ENCODE measurements around the gene SLC25A11.

SLC25A11 gene

GRCh38 chr17:4948166-4948930 is 8.5 kb upstream of the SLC25A11 start, which contains the start of gene PFN1:
Gene PFN1 (minus strand): TSS chr17:4948530. CDS start chr17:4948394, 136 bp downstream.
- peak within 1 kb of the TSS; percentile 86 for H3K9ac ChIP-seq (ENCODE audit: low read length)
- H3K27ac ChIP-seq (ENCODE audit: low read depth, low read length): peak within 1 kb of the TSS; percentile 100
- peak within 1 kb of the TSS; percentile 72 to 95 for H3K4me3 ChIP-seq (ENCODE audit: low read depth in 1 of 2, low read length in 2 of 2)
- no peaks in the 10 kb centered on the region for H3K27me3 ChIP-seq (ENCODE audit: control insufficient read depth in 1 of 2, insufficient read depth in 2 of 2, low read length in 2 of 2)
- H3K9me3 ChIP-seq (ENCODE audit: low read length): no peaks in the 10 kb centered on the region
- H3K4me1 ChIP-seq (ENCODE audit: insufficient read depth, low read length): peaks cover 48% of the 10 kb centered on the region
- H3K36me3 ChIP-seq (ENCODE audit: insufficient read depth, low read length): peaks cover 35% of the 10 kb centered on the region

- Histone ChIP-seq H3K36me3 (ENCODE audit: insufficient read depth, low read length) (peaks cover 42% of the 10 kb centered on the region), H3K27ac (ENCODE audit: low read depth, low read length) (peak overlapping the region; percentile 100), H3K4me3 (ENCODE audit: low read depth in 1 of 2, low read length in 2 of 2) (peak overlapping the region; percentile 72 to 95), H3K4me1 (ENCODE audit: insufficient read depth, low read length) (peaks cover 52% of the 10 kb centered on the region), H3K9ac (ENCODE audit: low read length) (peak overlapping the region; percentile 86), H3K27me3 (ENCODE audit: control insufficient read depth in 1 of 2, insufficient read depth in 2 of 2, low read length in 2 of 2) (no peaks in the 10 kb centered on the region), H3K9me3 (ENCODE audit: low read length) (no peaks in the 10 kb centered on the region)
Observed at GRCh38 chr17:4947411-4948165, 7.7 kb upstream of the SLC25A11 start.

GRCh38 chr17:4947010-4947410 is 7.2 kb upstream of the SLC25A11 start:
- peak overlapping the region; percentile 88 for H3K27ac ChIP-seq (ENCODE audit: low read depth, low read length)
- no peaks in the 10 kb centered on the region for H3K27me3 ChIP-seq (ENCODE audit: control insufficient read depth in 1 of 2, insufficient read depth in 2 of 2, low read length in 2 of 2)
- no peaks in the 10 kb centered on the region for H3K9me3 ChIP-seq (ENCODE audit: low read length)
- peak overlapping the region; percentile 86 for H3K9ac ChIP-seq (ENCODE audit: low read length)
- peaks cover 57% of the 10 kb centered on the region for H3K4me1 ChIP-seq (ENCODE audit: insufficient read depth, low read length)
- H3K4me3 ChIP-seq (ENCODE audit: low read depth in 1 of 2, low read length in 2 of 2): peak overlapping the region; percentile 37 to 72
- H3K36me3 ChIP-seq (ENCODE audit: insufficient read depth, low read length): peaks cover 48% of the 10 kb centered on the region

GRCh38 chr17:4946312-4946976 is 6.6 kb upstream of the SLC25A11 start:
- no peaks in the 10 kb centered on the region for H3K27me3 ChIP-seq (ENCODE audit: control insufficient read depth in 1 of 2, insufficient read depth in 2 of 2, low read length in 2 of 2)
- peaks cover 48% of the 10 kb centered on the region for H3K36me3 ChIP-seq (ENCODE audit: insufficient read depth, low read length)
- peaks cover 63% of the 10 kb centered on the region for H3K4me1 ChIP-seq (ENCODE audit: insufficient read depth, low read length)
- H3K27ac ChIP-seq (ENCODE audit: low read depth, low read length): peak overlapping the region; percentile 88
- peak overlapping the region; percentile 86 for H3K9ac ChIP-seq (ENCODE audit: low read length)
- peak overlapping the region; percentile 37 to 72 for H3K4me3 ChIP-seq (ENCODE audit: low read depth in 1 of 2, low read length in 2 of 2)
- H3K9me3 ChIP-seq (ENCODE audit: low read length): no peaks in the 10 kb centered on the region

- H3K27ac ChIP-seq (ENCODE audit: low read depth, low read length): peak overlapping the region; percentile 88
- H3K9me3 ChIP-seq (ENCODE audit: low read length): no peaks in the 10 kb centered on the region
- peak overlapping the region in 1 of 2 donors; percentile 72 for H3K4me3 ChIP-seq (ENCODE audit: low read depth in 1 of 2, low read length in 2 of 2)
- peak overlapping the region; percentile 86 for H3K9ac ChIP-seq (ENCODE audit: low read length)
- no peaks in the 10 kb centered on the region for H3K27me3 ChIP-seq (ENCODE audit: control insufficient read depth in 1 of 2, insufficient read depth in 2 of 2, low read length in 2 of 2)
- peaks cover 63% of the 10 kb centered on the region for H3K4me1 ChIP-seq (ENCODE audit: insufficient read depth, low read length)
- peaks cover 48% of the 10 kb centered on the region for H3K36me3 ChIP-seq (ENCODE audit: insufficient read depth, low read length)
Observed at GRCh38 chr17:4945944-4946280, 6.1 kb upstream of the SLC25A11 start.

- Histone ChIP-seq H3K4me3 (ENCODE audit: low read depth in 1 of 2, low read length in 2 of 2) (peak overlapping the region in 1 of 2 donors; percentile 72), H3K9ac (ENCODE audit: low read length) (peak overlapping the region; percentile 54), H3K27ac (ENCODE audit: low read depth, low read length) (peak overlapping the region; percentile 84), H3K27me3 (ENCODE audit: control insufficient read depth in 1 of 2, insufficient read depth in 2 of 2, low read length in 2 of 2) (no peaks in the 10 kb centered on the region), H3K4me1 (ENCODE audit: insufficient read depth, low read length) (peaks cover 58% of the 10 kb centered on the region), H3K36me3 (ENCODE audit: insufficient read depth, low read length) (peaks cover 48% of the 10 kb centered on the region), H3K9me3 (ENCODE audit: low read length) (no peaks in the 10 kb centered on the region)
Observed at GRCh38 chr17:4945176-4945943, 5.5 kb upstream of the SLC25A11 start.

- no peak overlapping the region for H3K4me3 ChIP-seq (ENCODE audit: low read depth in 1 of 2, low read length in 2 of 2)
- peaks cover 48% of the 10 kb centered on the region for H3K36me3 ChIP-seq (ENCODE audit: insufficient read depth, low read length)
- peak overlapping the region; percentile 84 for H3K27ac ChIP-seq (ENCODE audit: low read depth, low read length)
- H3K9me3 ChIP-seq (ENCODE audit: low read length): no peaks in the 10 kb centered on the region
- no peaks in the 10 kb centered on the region for H3K27me3 ChIP-seq (ENCODE audit: control insufficient read depth in 1 of 2, insufficient read depth in 2 of 2, low read length in 2 of 2)
- H3K9ac ChIP-seq (ENCODE audit: low read length): peak overlapping the region; percentile 54
- peaks cover 56% of the 10 kb centered on the region for H3K4me1 ChIP-seq (ENCODE audit: insufficient read depth, low read length)
Observed at GRCh38 chr17:4944554-4945175, 4.8 kb upstream of the SLC25A11 start.

GRCh38 chr17:4944163-4944553 is 4.3 kb upstream of the SLC25A11 start:
- H3K9ac ChIP-seq (ENCODE audit: low read length): peak overlapping the region; percentile 54
- no peak overlapping the region for H3K4me3 ChIP-seq (ENCODE audit: low read depth in 1 of 2, low read length in 2 of 2)
- H3K27me3 ChIP-seq (ENCODE audit: control insufficient read depth in 1 of 2, insufficient read depth in 2 of 2, low read length in 2 of 2): no peaks in the 10 kb centered on the region
- no peaks in the 10 kb centered on the region for H3K9me3 ChIP-seq (ENCODE audit: low read length)
- peaks cover 57% of the 10 kb centered on the region for H3K4me1 ChIP-seq (ENCODE audit: insufficient read depth, low read length)
- no peak overlapping the region for H3K27ac ChIP-seq (ENCODE audit: low read depth, low read length)
- peaks cover 48% of the 10 kb centered on the region for H3K36me3 ChIP-seq (ENCODE audit: insufficient read depth, low read length)

GRCh38 chr17:4942760-4943508 is 3.1 kb upstream of the SLC25A11 start:
- H3K9me3 ChIP-seq (ENCODE audit: low read length): no peaks in the 10 kb centered on the region
- peaks cover 58% of the 10 kb centered on the region for H3K36me3 ChIP-seq (ENCODE audit: insufficient read depth, low read length)
- H3K4me1 ChIP-seq (ENCODE audit: insufficient read depth, low read length): peaks cover 69% of the 10 kb centered on the region
- H3K27me3 ChIP-seq (ENCODE audit: control insufficient read depth in 1 of 2, insufficient read depth in 2 of 2, low read length in 2 of 2): no peaks in the 10 kb centered on the region
- H3K9ac ChIP-seq (ENCODE audit: low read length): no peak overlapping the region
- no peak overlapping the region for H3K4me3 ChIP-seq (ENCODE audit: low read depth in 1 of 2, low read length in 2 of 2)
- no peak overlapping the region for H3K27ac ChIP-seq (ENCODE audit: low read depth, low read length)

GRCh38 chr17:4941319-4941610 is 1.4 kb upstream of the SLC25A11 start:
- Histone ChIP-seq H3K4me1 (ENCODE audit: insufficient read depth, low read length) (peaks cover 65% of the 10 kb centered on the region), H3K9ac (ENCODE audit: low read length) (peak overlapping the region; percentile 94), H3K9me3 (ENCODE audit: low read length) (no peaks in the 10 kb centered on the region), H3K4me3 (ENCODE audit: low read depth in 1 of 2, low read length in 2 of 2) (peak overlapping the region; percentile 92 to 97), H3K27ac (ENCODE audit: low read depth, low read length) (peak overlapping the region; percentile 97), H3K36me3 (ENCODE audit: insufficient read depth, low read length) (peaks cover 65% of the 10 kb centered on the region), H3K27me3 (ENCODE audit: control insufficient read depth in 1 of 2, insufficient read depth in 2 of 2, low read length in 2 of 2) (no peaks in the 10 kb centered on the region)
